Uterus (tissue), 2 donors: ENCODE results near the gene DPP10.

Experiments used
- CTCF ChIP-seq, 4 experiments: fragments of 200-600 bp in 2 of 4; fragments of 450-650 bp in 2 of 4; sonication (generic) in 2 of 4; IDR thresholded peaks; one replicate each; pipeline ENCODE4 v1.5.1; 2016 to 2019; ENCODE audit warnings: antibody characterized with exemption in 4 of 4, mild to moderate bottlenecking in 2 of 4, moderate library complexity in 1 of 4
- POLR2A ChIP-seq, 2 donors: fragments of 450-650 bp; IDR thresholded peaks; one replicate each; pipeline ENCODE4 v1.6.1; 2016; ENCODE audit warnings: antibody characterized with exemption in 2 of 2, mild to moderate bottlenecking in 1 of 2, moderate library complexity in 1 of 2

DNA sequence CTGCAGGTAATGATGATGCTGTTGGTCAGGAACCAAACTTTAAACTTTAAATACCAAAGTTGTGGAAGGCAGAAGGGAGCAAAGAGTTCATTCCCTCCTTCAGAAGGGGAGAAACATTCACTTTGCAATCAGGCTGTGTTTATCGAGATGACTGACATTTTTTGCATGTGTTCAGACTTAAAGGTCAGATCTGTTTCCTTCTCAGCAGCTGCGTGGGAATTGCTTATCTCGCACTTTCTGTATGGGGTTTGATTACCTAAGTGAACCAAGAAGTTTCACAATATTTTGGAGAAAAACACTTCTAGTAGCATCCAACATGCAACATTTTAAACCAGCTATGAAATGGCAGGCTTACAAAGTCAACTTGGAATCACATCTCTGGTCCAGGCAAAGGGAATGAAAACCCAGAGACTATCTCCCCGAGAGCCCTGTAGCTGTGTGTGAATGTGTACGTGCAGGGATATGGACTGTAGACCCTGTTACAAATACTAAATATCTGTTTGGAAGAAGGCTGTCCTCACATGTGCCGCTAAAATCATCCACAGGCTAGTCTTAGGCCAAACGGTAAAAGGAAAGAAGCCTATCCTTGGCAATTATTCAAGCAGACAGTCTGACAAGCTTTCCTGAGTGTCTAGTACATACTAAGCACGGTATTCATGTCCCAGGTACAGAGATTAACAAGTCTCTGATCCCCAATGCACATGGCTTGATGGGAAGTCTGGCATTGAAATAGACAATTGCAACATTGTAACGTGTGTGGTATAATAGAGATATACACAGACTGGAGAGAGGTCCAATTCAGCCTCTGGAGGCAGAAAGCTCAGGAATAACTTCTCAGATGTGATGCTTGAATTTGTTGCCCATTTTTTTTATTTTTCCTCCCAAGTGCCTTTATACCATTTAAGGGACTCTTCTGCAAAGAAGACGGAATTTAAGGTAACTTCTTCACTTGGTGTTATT is 483.1 kb downstream of the DPP10 start:
- no peak for TF ChIP-seq CTCF (IDR thresholded peaks at IDR 0.05)
- no peak for TF ChIP-seq POLR2A (IDR thresholded peaks at IDR 0.05)
